ENCODE data around the gene NCKAP5L.

GRCh38 chr12:49872781-49873181 is 44.6 kb upstream of the NCKAP5L start:
- TF ChIP-seq CTCF (IDR thresholded peaks at IDR 0.05): no peak
- no peak for TF ChIP-seq EP300 (IDR thresholded peaks at IDR 0.05)
- no peak for TF ChIP-seq POLR2A (IDR thresholded peaks at IDR 0.05)
